HepG2 (cell line): Measurements from ENCODE around the gene PRDX6. TPM values are rescaled to one million over a fixed set of nuclear protein-coding genes. Genes with fewer than 3 reads are reported as not detected.

Experiments used
- ATRX ChIP-seq: sonication (generic); formaldehyde crosslinking; IDR thresholded peaks from 2 replicates; pipeline ENCODE4 v1.4.0; 2020; ENCODE audit warnings: missing genetic modification reagents, borderline replicate concordance
- EHMT2 ChIP-seq: fragments of 200-600 bp; sonication (generic); IDR thresholded peaks from 2 replicates; pipeline ENCODE4 v1.7.0; 2017; ENCODE audit warnings: antibody characterized with exemption, low read depth, low read length, borderline replicate concordance
- KLF12 ChIP-seq: sonication (generic); formaldehyde crosslinking; IDR thresholded peaks from 2 replicates; pipeline ENCODE4 v1.4.0; 2020; ENCODE audit warnings: missing genetic modification reagents, borderline replicate concordance
- PCBP2 ChIP-seq: fragments of 200-400 bp; formaldehyde crosslinking; optimal IDR thresholded peaks from 2 replicates; pipeline ENCODE3; 2018; ENCODE audit warnings: low read length, low read depth; ENCODE audit not compliant: poor library complexity, severe bottlenecking
- ZMYM3 ChIP-seq: sonication (generic); formaldehyde crosslinking; IDR thresholded peaks from 2 replicates; pipeline ENCODE4 v1.5.1; 2020; ENCODE audit warnings: mild to moderate bottlenecking, missing genetic modification reagents
- ZNF484 ChIP-seq: sonication (generic); formaldehyde crosslinking; IDR thresholded peaks from 2 replicates; pipeline ENCODE4 v1.5.1; 2020; ENCODE audit warnings: mild to moderate bottlenecking, low read depth, missing genetic modification reagents, borderline replicate concordance
- ZNF615 ChIP-seq: sonication (generic); formaldehyde crosslinking; IDR thresholded peaks from 2 replicates; pipeline ENCODE4 v1.5.0; 2020; ENCODE audit warnings: mild to moderate bottlenecking, missing genetic modification reagents, borderline replicate concordance
- ZNF674 ChIP-seq: sonication (generic); formaldehyde crosslinking; IDR thresholded peaks from 2 replicates; pipeline ENCODE4 v1.5.0; 2020; ENCODE audit warnings: low read depth, mild to moderate bottlenecking, missing genetic modification reagents
- ZNF766 ChIP-seq: sonication (generic); formaldehyde crosslinking; IDR thresholded peaks from 2 replicates; pipeline ENCODE4 v1.5.0; 2020; ENCODE audit warnings: missing genetic modification reagents, borderline replicate concordance
- polyA plus RNA-seq, 8 experiments: library from polyadenylated mRNA; depleted of rRNA in 3 of 8; stranded (reverse) in 7 of 8; unstranded in 1 of 8; fragments of >200 nt; fragmentation: Illumina TruSeq in 4 of 8; extraction: Trizol in 4 of 8; gene quantifications; 2 replicates each; pipeline versions ENCODE4 v1.2.1 to v1.2.3, GENCODE V29; 2011 to 2016; ENCODE audit warnings: low read depth in 4 of 8, missing spikeins in 1 of 8, mixed read lengths in 1 of 8; ENCODE audit not compliant: insufficient read depth in 1 of 8
- total RNA-seq, 5 experiments: library from RNA; depleted of rRNA; stranded (reverse); fragments of >200 nt; fragmentation: Illumina TruSeq; extraction: Trizol; gene quantifications; 2 replicates each; pipeline ENCODE4 v1.2.3, GENCODE V29; 2016; ENCODE audit warnings: low read depth in 1 of 5
- TF ChIP-seq, protein P1 (sequence below): IDR thresholded peaks from 2 replicates; pipeline ENCODE4 v1.6.1; 2016; ENCODE audit warnings: missing compliant biosample characterization, missing genetic modification reagents, borderline replicate concordance
- TF ChIP-seq, protein P2 (sequence below): sonication (generic); formaldehyde crosslinking; conservative IDR thresholded peaks from 2 replicates; pipeline ENCODE4 v1.4.0; 2020; ENCODE audit warnings: missing genetic modification reagents
- TF ChIP-seq, protein P3 (sequence below): sonication (generic); formaldehyde crosslinking; IDR thresholded peaks from 2 replicates; pipeline ENCODE4 v1.8.0; 2022; ENCODE audit warnings: mild to moderate bottlenecking, missing genetic modification reagents
- TF ChIP-seq, protein P4 (sequence below): IDR thresholded peaks from 2 replicates; pipeline ENCODE4 v1.6.1; 2016; ENCODE audit warnings: missing genetic modification reagents, missing compliant biosample characterization
- TF ChIP-seq, protein P5 (sequence below): sonication (generic); formaldehyde crosslinking; IDR thresholded peaks from 2 replicates; pipeline ENCODE4 v1.4.0; 2020; ENCODE audit warnings: missing genetic modification reagents

Gene PRDX6
- total and polyA plus RNA-seq, 2 of the 13 experiments (the other 11 are each of a cell fraction or from before 2014, with no cell fraction given): 224 to 309 TPM

DNA sequence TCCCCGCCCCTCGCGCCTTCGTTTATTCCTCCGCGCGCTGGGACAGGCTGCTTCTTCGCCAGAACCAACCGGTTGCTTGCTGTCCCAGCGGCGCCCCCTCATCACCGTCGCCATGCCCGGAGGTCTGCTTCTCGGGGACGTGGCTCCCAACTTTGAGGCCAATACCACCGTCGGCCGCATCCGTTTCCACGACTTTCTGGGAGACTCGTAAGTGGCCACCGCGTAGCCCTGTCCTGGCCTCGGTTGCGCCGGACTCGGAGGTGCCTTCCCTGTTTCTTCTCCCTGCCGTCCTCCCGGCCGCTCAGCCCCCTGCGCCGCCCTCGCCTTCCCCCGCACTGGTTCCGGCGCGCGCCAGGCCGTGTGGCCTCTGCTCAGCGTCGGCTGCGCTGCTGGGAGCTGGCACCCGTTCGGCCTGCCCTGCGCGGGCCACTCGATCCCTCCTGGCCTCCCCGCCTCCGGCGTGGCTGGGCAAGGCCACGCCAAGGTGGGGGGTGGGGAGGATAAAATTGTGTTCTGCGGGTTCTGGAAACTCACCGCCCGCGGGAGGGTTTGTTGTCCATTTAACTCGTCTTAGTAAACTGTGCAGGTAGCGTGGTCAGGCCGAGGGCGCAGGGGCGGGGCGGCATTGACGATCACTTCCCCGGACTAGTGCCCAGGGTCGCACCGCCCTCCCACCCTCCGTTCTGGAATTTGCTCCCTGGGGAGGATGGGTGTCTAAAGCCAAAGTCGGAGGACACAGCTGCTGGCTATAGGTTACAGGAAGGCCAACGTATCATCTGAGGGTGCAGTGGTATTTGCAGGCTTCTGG, at the start of gene PRDX6 (continued):
- TF ChIP-seq, protein P1, sequence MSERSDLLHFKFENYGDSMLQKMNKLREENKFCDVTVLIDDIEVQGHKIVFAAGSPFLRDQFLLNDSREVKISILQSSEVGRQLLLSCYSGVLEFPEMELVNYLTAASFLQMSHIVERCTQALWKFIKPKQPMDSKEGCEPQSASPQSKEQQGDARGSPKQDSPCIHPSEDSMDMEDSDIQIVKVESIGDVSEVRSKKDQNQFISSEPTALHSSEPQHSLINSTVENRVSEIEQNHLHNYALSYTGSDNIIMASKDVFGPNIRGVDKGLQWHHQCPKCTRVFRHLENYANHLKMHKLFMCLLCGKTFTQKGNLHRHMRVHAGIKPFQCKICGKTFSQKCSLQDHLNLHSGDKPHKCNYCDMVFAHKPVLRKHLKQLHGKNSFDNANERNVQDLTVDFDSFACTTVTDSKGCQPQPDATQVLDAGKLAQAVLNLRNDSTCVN (CRISPR knock-in tag): no peak
- TF ChIP-seq ZMYM3 (CRISPR knock-in tag): no peak
- no peak for TF ChIP-seq ZNF484 (CRISPR knock-in tag)
- TF ChIP-seq EHMT2: no peak
- no peak for TF ChIP-seq ZNF766 (CRISPR knock-in tag)
- no peak for TF ChIP-seq ATRX (CRISPR knock-in tag)
- TF ChIP-seq, protein P2, sequence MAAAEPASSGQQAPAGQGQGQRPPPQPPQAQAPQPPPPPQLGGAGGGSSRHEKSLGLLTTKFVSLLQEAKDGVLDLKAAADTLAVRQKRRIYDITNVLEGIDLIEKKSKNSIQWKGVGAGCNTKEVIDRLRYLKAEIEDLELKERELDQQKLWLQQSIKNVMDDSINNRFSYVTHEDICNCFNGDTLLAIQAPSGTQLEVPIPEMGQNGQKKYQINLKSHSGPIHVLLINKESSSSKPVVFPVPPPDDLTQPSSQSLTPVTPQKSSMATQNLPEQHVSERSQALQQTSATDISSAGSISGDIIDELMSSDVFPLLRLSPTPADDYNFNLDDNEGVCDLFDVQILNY: no peak
- TF ChIP-seq, protein P3, sequence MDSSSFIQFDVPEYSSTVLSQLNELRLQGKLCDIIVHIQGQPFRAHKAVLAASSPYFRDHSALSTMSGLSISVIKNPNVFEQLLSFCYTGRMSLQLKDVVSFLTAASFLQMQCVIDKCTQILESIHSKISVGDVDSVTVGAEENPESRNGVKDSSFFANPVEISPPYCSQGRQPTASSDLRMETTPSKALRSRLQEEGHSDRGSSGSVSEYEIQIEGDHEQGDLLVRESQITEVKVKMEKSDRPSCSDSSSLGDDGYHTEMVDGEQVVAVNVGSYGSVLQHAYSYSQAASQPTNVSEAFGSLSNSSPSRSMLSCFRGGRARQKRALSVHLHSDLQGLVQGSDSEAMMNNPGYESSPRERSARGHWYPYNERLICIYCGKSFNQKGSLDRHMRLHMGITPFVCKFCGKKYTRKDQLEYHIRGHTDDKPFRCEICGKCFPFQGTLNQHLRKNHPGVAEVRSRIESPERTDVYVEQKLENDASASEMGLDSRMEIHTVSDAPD: peak; percentile 76; the same call in 1 of the 2 replicates
- TF ChIP-seq, protein P4, sequence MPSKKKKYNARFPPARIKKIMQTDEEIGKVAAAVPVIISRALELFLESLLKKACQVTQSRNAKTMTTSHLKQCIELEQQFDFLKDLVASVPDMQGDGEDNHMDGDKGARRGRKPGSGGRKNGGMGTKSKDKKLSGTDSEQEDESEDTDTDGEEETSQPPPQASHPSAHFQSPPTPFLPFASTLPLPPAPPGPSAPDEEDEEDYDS (CRISPR knock-in tag): no peak; the same call in 1 of the 2 replicates
- TF ChIP-seq ZNF615 (CRISPR knock-in tag): no peak
- no peak; the same call in none of the 2 replicates for TF ChIP-seq KLF12 (CRISPR knock-in tag)
- TF ChIP-seq, protein P5, sequence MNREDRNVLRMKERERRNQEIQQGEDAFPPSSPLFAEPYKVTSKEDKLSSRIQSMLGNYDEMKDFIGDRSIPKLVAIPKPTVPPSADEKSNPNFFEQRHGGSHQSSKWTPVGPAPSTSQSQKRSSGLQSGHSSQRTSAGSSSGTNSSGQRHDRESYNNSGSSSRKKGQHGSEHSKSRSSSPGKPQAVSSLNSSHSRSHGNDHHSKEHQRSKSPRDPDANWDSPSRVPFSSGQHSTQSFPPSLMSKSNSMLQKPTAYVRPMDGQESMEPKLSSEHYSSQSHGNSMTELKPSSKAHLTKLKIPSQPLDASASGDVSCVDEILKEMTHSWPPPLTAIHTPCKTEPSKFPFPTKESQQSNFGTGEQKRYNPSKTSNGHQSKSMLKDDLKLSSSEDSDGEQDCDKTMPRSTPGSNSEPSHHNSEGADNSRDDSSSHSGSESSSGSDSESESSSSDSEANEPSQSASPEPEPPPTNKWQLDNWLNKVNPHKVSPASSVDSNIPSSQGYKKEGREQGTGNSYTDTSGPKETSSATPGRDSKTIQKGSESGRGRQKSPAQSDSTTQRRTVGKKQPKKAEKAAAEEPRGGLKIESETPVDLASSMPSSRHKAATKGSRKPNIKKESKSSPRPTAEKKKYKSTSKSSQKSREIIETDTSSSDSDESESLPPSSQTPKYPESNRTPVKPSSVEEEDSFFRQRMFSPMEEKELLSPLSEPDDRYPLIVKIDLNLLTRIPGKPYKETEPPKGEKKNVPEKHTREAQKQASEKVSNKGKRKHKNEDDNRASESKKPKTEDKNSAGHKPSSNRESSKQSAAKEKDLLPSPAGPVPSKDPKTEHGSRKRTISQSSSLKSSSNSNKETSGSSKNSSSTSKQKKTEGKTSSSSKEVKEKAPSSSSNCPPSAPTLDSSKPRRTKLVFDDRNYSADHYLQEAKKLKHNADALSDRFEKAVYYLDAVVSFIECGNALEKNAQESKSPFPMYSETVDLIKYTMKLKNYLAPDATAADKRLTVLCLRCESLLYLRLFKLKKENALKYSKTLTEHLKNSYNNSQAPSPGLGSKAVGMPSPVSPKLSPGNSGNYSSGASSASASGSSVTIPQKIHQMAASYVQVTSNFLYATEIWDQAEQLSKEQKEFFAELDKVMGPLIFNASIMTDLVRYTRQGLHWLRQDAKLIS: no peak
- TF ChIP-seq PCBP2: no peak
- TF ChIP-seq ZNF674: no peak
